Testis (tissue), 3 donors: ENCODE measurements around the gene AK1. TPM values are rescaled to one million over a fixed set of nuclear protein-coding genes. Genes with fewer than 3 reads are reported as not detected.

Experiments
- DNase-seq: peaks from one replicate; pipeline ENCODE4 v3.0.0-alpha.2; 2019
- H3K27ac ChIP-seq, 2 donors: fragments of 200-600 bp; sonication (generic); one replicate each; pipeline ENCODE4 v1.5.1; 2019
- H3K27me3 ChIP-seq: fragments of 200-600 bp; sonication (generic); one replicate; pipeline ENCODE4 v1.5.1; 2019
- H3K36me3 ChIP-seq: fragments of 200-600 bp; sonication (generic); one replicate; pipeline ENCODE4 v1.5.1; 2017; ENCODE audit warnings: low read depth; ENCODE audit errors: missing control alignments
- H3K4me1 ChIP-seq: fragments of 200-600 bp; sonication (generic); one replicate; pipeline ENCODE4 v1.5.1; 2019
- H3K4me3 ChIP-seq, 2 donors: fragments of 200-600 bp; sonication (generic); one replicate each; pipeline ENCODE4 v1.5.1; 2017 to 2019
- H3K9me3 ChIP-seq: fragments of 200-600 bp; sonication (generic); one replicate; pipeline ENCODE4 v1.5.1; 2017
- POLR2A ChIP-seq: fragments of 450-650 bp; IDR thresholded peaks from one replicate; pipeline ENCODE4 v1.6.1; 2017; ENCODE audit warnings: antibody characterized with exemption, mild to moderate bottlenecking, moderate library complexity
- WGBS, 2 donors: methylation state at CpG; one replicate each; pipeline ENCODE4 v1.1.5; 2018; 5-methylcytosine and 5-hydroxymethylcytosine counted together
- intact Hi-C: fragments of 100-400 bp; cut with DNase I; formaldehyde crosslinking; loops from one replicate; pipeline ENCODE4 v1.15.1; 2023; ENCODE audit warnings: low total_unique reads
- polyA plus RNA-seq: library from polyadenylated mRNA; stranded (reverse); fragments of 350-450 nt; fragmentation: Illumina TruSeq; extraction: RNeasy Lipid Tissue Mini Kit (QIAGEN cat#74804); gene quantifications from one replicate; pipeline ENCODE4 v1.2.3, GENCODE V29; 2014; ENCODE audit warnings: low read depth, low replicate concordance; ENCODE audit not compliant: insufficient read depth
- total RNA-seq, 2 donors: library from RNA; depleted of rRNA; stranded (reverse); fragments of >200 nt; gene quantifications; one replicate each; pipeline ENCODE4 v1.2.3, GENCODE V29; 2016
- TF ChIP-seq, protein P1 (sequence below), 3 experiments: fragments of 450-650 bp in 2 of 3; fragments of 200-600 bp in 1 of 3; sonication (generic) in 1 of 3; IDR thresholded peaks; one replicate each; pipeline ENCODE4 v1.5.1; 2016 to 2019; ENCODE audit warnings: antibody characterized with exemption in 3 of 3, mild to moderate bottlenecking in 2 of 3, moderate library complexity in 1 of 3

AK1 gene
- total and polyA plus RNA-seq, 3 donors from 2014 or later = 86.7 to 154 (median 103) TPM

DNA sequence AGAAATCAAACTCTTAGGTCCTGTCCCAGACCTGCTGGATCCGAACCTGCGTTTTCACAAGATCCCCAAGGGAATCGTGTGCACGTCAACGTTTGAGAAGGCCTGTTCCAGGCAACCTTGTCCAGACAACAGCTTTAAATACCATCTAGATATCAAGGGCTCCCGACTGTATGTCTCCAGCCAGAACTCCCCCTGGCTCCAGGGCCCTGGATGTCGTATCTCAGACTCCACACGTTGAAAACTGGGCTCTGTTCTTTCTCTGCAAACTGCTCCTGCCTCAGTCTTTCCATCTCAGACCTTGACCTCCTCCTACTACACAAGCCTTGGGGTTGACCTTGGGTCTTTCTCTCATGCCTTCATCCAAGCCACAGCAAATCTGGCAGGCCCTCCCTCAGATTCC, 17.2 kb downstream of the AK1 start:
- Histone ChIP-seq H3K36me3 (no peaks in the 10 kb centered on the region), H3K4me3 (no peak overlapping the region), H3K27ac (peak overlapping the region; percentile 88 to 93), H3K9me3 (no peaks in the 10 kb centered on the region), H3K4me1 (peaks cover 68% of the 10 kb centered on the region), H3K27me3 (no peaks in the 10 kb centered on the region)
- intact Hi-C loops = loop anchor here (10.0 kb wide), 1 partner anchor 75 kb away; the partner anchor contains the start of gene CDK9
- peak; percentile 86 for DNase-seq
- TF ChIP-seq, protein P1, sequence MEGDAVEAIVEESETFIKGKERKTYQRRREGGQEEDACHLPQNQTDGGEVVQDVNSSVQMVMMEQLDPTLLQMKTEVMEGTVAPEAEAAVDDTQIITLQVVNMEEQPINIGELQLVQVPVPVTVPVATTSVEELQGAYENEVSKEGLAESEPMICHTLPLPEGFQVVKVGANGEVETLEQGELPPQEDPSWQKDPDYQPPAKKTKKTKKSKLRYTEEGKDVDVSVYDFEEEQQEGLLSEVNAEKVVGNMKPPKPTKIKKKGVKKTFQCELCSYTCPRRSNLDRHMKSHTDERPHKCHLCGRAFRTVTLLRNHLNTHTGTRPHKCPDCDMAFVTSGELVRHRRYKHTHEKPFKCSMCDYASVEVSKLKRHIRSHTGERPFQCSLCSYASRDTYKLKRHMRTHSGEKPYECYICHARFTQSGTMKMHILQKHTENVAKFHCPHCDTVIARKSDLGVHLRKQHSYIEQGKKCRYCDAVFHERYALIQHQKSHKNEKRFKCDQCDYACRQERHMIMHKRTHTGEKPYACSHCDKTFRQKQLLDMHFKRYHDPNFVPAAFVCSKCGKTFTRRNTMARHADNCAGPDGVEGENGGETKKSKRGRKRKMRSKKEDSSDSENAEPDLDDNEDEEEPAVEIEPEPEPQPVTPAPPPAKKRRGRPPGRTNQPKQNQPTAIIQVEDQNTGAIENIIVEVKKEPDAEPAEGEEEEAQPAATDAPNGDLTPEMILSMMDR (IDR thresholded peaks at IDR 0.05) = no peak
- TF ChIP-seq POLR2A = no peak
- 31 to 64% methylated on average over 8 of the region's 8 CpGs for WGBS, 2 donors

DNA sequence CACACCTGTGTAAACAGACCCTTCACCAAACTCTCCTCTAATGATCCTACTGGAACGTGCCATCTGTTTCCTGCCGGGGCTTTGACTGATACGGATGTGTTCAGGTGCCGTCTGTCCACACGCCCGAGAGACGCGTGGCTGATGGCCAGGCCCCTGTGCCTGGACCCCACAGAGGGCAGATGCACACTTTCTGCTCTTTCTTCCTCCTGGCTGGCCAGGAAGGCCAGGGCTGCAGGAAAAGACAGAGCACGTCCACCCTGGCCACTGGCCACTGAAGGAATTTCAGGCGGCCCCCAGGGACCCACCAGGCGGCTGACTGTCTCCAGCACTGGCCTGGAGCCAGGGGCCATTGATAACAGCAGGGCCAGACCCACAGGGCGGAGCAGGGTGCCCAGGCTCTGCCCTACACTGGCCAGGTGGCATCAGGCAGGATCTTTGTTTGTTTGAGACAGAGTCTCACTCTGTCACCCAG, 19.4 kb downstream of the AK1 start:
- no peak overlapping the region for H3K4me3 ChIP-seq
- peak overlapping the region; percentile 88 to 93 for H3K27ac ChIP-seq
- no peak for TF ChIP-seq POLR2A
- TF ChIP-seq, protein P1 (IDR thresholded peaks at IDR 0.05) = no peak
- intact Hi-C loops = no loop called here
- H3K36me3 ChIP-seq = no peaks in the 10 kb centered on the region
- WGBS, 2 donors = 32 to 39% methylated on average over 8 to 11 of the region's 12 CpGs
- DNase-seq = peak; percentile 72
- H3K27me3 ChIP-seq = no peaks in the 10 kb centered on the region
- no peaks in the 10 kb centered on the region for H3K9me3 ChIP-seq
- H3K4me1 ChIP-seq = peaks cover 68% of the 10 kb centered on the region

DNA sequence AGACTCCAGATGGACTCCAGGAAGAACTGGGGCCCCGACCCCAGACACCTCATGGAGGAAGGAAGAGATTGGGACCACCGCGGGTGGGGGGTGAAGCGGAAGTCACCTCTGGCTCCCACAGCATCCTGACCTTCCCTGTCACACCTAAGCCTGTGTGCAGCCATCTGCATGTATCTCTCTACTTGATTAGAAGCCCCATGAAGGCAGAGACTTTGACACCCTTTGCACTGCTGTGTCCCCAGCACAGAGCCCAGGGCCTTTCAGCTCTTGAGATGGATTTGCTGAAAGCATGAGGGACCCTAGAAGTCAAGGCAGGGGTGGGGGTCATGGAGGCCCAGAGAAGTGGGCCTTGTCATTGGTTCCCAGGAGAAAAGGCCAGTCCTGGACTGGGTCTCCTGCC, 20.2 kb downstream of the AK1 start:
- peak overlapping the region; percentile 88 to 93 for H3K27ac ChIP-seq
- no peak overlapping the region for H3K4me3 ChIP-seq
- TF ChIP-seq, protein P1 (IDR thresholded peaks at IDR 0.05) = no peak
- no peak for TF ChIP-seq POLR2A
- no peaks in the 10 kb centered on the region for H3K36me3 ChIP-seq
- no peaks in the 10 kb centered on the region for H3K27me3 ChIP-seq
- intact Hi-C loops = no loop called here
- WGBS, 2 donors = 49 to 60% methylated on average over 4 of the region's 4 CpGs
- H3K4me1 ChIP-seq = peaks cover 63% of the 10 kb centered on the region
- no peaks in the 10 kb centered on the region for H3K9me3 ChIP-seq
- DNase-seq = no peak

DNA sequence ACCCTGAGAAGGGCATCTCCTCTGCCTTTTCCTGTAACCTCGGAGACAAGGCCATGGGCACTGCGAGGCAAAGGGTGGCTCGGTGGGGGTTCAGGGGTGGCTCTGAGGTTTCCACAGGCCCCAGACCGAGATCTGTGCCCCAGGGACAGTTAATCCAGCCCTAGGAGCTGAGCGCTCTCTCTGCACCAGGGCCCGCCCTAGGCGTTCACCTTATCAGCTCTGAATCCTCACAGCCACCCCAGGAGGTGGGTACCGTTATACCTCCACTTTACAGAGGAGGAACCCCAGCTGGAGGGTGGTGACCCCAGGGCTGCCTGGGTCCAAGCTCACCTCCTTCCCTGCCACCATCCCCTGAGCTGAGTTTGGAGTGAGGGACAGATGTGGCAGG, 20.8 kb downstream of the AK1 start:
- 59 to 80% methylated on average over 6 to 8 of the region's 8 CpGs for WGBS, 2 donors
- Histone ChIP-seq H3K36me3 (no peaks in the 10 kb centered on the region), H3K9me3 (no peaks in the 10 kb centered on the region), H3K27ac (peak overlapping the region; percentile 88 to 93), H3K4me1 (peaks cover 57% of the 10 kb centered on the region), H3K27me3 (no peaks in the 10 kb centered on the region), H3K4me3 (no peak overlapping the region)
- TF ChIP-seq, protein P1 (IDR thresholded peaks at IDR 0.05) = no peak
- no peak for TF ChIP-seq POLR2A
- intact Hi-C loops = no loop called here
- no peak for DNase-seq

DNA sequence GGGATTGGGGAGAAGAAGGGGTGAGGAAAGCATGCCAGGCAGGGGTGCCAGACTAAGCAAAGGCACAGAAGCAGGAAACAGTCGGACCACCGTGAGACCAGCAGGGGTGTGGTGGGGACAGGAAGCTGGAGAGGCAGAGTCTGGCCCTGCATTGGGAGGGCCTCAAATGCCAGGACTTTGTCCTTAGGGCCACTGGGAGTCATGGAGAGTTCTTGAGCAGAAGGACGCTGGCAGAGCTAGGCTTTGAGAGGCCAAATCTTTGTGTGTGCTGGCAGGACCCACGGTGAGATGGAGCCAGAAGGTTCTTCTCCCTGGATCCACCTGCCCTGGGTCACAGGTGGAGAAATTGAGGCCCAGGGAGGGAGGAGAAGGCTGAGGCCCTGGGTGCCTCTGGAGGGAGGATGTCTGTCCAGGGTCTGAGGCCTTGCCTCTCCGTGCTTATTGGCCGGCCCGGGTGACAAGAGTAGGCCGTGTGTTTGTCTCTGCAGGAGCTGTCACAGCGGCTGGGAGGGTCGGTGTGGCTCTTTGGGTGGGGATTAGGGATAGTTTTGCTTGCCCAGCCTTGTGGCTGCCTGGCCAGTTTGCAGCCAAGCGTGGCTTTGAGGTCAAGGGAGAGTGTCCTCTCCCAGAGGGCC, 21.3 kb downstream of the AK1 start:
- TF ChIP-seq, protein P1 (IDR thresholded peaks at IDR 0.05) = no peak
- TF ChIP-seq POLR2A = no peak
- Histone ChIP-seq H3K36me3 (no peaks in the 10 kb centered on the region), H3K4me3 (no peak overlapping the region), H3K4me1 (peaks cover 52% of the 10 kb centered on the region), H3K9me3 (no peaks in the 10 kb centered on the region), H3K27ac (peak overlapping the region; percentile 88 to 93), H3K27me3 (no peaks in the 10 kb centered on the region)
- DNase-seq = no peak
- WGBS, 2 donors = 45 to 74% methylated on average over 3 to 11 of the region's 11 CpGs
- intact Hi-C loops = no loop called here
